Lower leg skin (tissue), 4 donors: ENCODE data around the gene F7. TPM values are rescaled to one million over a fixed set of nuclear protein-coding genes. Genes with fewer than 3 reads are reported as not detected.
"Not testable (repeated sequence)": the region's sequence is repeated elsewhere in the genome, so short reads cannot be mapped to it uniquely, and the experiment has no call there.

Experiments used
- DNase-seq, 2 donors: peaks; one replicate each; pipeline ENCODE4 v3.0.0-alpha.2; 2019; ENCODE audit warnings: low spot score in 2 of 2
- H3K4me3 ChIP-seq: fragments of 200-600 bp; sonication (generic); 2 replicates; pipeline ENCODE4 v1.5.1; 2017; ENCODE audit warnings: mild to moderate bottlenecking, low read depth; ENCODE audit not compliant: poor library complexity, severe bottlenecking
- CTCF ChIP-seq, 3 donors: fragments of 450-650 bp; IDR thresholded peaks; one replicate each; pipeline ENCODE4 v1.5.1; 2016; ENCODE audit warnings: antibody characterized with exemption in 3 of 3, mild to moderate bottlenecking in 3 of 3, moderate library complexity in 2 of 3
- POLR2A ChIP-seq, 2 donors: fragments of 450-650 bp; IDR thresholded peaks; one replicate each; pipeline ENCODE4 v1.6.1; 2016 to 2017; ENCODE audit warnings: antibody characterized with exemption in 2 of 2, mild to moderate bottlenecking in 1 of 2, moderate library complexity in 1 of 2
- WGBS, 2 donors: methylation state at CpG; one replicate each; pipeline ENCODE4 v1.1.5; 2018; 5-methylcytosine and 5-hydroxymethylcytosine counted together
- intact Hi-C: fragments of 100-400 bp; cut with DNase I; formaldehyde crosslinking; loops from one replicate; pipeline ENCODE4 v1.15.0; 2023; ENCODE audit warnings: low total_unique reads
- total RNA-seq, 4 donors: library from RNA; depleted of rRNA; stranded (reverse); fragments of >200 nt; gene quantifications; one replicate each; pipeline ENCODE4 v1.1.0, GENCODE V29; 2016

Gene F7
- total RNA-seq: under 1 TPM in 1 of 4 donors, not detected in 3; 0.13 TPM

GRCh38 chr13:113105032-113105920, at the start of gene F7:
F7 (plus strand) TSS chr13:113105791; CDS start chr13:113105842, 51 bp downstream.
- intact Hi-C loops: no loop called here

DNA sequence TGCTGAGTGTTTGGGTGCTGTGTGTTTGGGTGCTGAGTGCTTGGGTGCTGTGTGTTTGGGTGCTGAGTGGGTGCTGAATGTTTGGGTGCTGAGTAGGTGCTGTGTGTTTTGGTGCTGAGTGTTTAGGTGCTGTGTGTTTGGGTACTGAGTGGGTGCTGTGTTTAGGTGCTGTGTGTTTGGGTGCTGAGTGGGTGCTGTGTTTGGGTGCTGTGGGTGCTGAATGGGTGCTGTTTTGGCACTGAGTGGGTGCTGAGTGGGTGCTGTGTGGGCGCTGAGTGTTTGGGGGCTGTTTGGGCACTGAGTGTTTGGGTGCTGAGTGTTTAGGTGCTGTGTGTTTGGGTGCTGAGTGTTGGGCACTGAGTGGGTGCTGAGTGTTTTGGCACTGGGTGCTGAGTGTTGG, 48.5 kb upstream of the F7 start:
- TF ChIP-seq POLR2A (IDR thresholded peaks at IDR 0.05) (no peak), CTCF (IDR thresholded peaks at IDR 0.05) (no peak)
- DNase-seq: no peak
- WGBS, 2 donors: 95 to 100% methylated on average over 1 of the region's 1 CpG
- no peak overlapping the region for H3K4me3 ChIP-seq
- intact Hi-C loops: no loop called here

More at GRCh38 chr13:113105032-113105920, at the start of gene F7:
- H3K4me3 ChIP-seq: no peak within 1 kb of the TSS
- DNase-seq: no peak
- TF ChIP-seq CTCF (IDR thresholded peaks at IDR 0.05) (no peak), POLR2A (IDR thresholded peaks at IDR 0.05) (no peak)
- WGBS, 2 donors: 56 to 67% methylated on average over 15 to 16 of the region's 17 CpGs

- DNase-seq, H3K4me3 ChIP-seq, intact Hi-C loops: not testable (repeated sequence)
- WGBS, 2 donors: 90 to 91% methylated on average over 3 of the region's 3 CpGs
Measured at GRCh38 chr13:113057559-113057958, 48.0 kb upstream of the F7 start.

DNA sequence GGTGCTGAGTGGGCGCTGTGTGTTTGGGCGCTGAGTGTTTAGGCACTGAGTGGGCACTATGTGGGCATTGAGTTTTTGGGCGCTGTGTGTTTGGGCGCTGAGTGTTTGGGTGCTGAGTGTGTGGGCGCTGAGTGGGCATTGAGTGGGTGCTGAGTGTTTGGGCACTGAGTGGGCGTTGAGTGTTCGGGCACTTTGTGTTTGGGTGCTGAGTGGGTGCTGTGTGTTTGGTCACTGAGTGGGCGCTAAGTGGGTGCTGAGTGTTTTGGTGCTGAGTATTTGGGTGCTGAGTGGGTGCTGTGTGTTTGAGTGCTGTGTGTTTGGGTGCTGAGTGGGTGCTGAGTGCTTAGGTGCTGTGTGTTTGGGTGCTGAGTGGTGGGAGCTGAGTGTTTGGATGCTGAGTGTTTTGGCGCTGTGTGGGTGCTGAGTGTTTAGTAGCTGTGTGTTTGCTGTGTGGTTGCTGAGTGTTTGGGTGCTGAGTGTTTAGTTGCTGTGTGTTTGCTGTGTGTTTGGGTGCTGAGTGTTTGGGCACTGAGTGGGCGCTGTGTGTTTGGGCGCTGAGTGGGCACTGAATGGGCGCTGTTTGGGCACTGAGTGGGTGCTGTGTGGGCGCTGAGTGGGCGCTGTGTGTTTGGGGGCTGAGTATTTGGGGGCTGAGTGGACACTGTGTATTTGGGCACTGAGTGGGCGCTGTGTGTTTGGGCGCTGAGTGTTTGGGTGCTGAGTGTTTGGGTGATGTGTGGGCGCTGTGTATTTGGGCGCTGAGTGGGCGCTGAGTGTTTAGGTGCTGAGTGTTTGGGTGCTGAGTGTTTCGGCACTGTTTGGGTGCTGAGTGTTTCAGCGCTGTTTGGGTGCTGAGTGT, 47.2 kb upstream of the F7 start:
- TF ChIP-seq CTCF (IDR thresholded peaks at IDR 0.05) (no peak), POLR2A (IDR thresholded peaks at IDR 0.05) (no peak)
- intact Hi-C loops: no loop called here
- DNase-seq: no peak
- no peak overlapping the region for H3K4me3 ChIP-seq
- 93 to 94% methylated on average over 20 to 21 of the region's 21 CpGs for WGBS, 2 donors

DNA sequence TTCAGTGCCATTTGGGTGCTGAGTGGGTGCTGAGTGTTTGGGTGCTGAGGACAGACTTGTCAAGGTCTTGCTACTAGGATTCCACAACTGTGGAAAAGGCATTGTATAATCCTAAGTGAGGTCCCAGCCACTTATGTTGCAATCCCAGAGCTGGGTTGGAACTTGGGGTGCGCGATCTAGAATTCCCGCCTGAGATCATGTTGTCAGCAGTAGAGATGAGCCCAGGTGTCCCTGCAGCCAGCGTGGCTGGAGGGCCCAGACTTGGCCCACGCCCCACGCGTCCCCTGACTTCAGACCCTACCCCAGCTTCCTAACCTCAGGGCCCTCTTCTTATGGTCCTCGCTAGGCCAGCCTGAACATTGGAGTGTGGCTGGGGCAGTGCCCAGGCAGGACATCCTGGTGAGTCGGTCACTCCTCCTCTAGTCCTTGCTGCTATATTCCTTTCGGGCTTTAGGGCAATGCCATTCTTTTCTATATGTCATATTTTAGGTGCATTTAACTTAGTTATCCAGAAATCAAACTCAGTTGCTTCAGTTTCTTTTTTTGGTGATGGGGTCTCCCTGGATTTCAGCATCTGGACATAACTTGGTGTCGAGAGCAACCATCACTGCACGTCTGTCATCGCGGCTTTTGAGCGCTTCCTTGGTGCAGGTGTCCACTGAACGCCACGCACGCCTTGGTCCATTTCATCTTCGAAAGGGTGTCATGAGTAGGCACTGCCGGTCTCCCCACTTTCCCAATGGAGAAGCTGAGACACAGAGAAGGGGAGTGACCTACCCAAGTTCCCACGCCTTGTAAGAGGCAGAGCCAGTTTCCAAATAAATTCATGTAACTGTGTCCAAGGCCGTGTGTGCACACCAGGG, 46.4 kb upstream of the F7 start:
- TF ChIP-seq CTCF (IDR thresholded peaks at IDR 0.05) (no peak), POLR2A (IDR thresholded peaks at IDR 0.05) (no peak)
- WGBS, 2 donors: 94 to 95% methylated on average over 21 to 22 of the region's 22 CpGs
- H3K4me3 ChIP-seq: no peak overlapping the region
- no peak for DNase-seq
- intact Hi-C loops: no loop called here
